ENCODE results near the gene FES.

FES gene

DNA sequence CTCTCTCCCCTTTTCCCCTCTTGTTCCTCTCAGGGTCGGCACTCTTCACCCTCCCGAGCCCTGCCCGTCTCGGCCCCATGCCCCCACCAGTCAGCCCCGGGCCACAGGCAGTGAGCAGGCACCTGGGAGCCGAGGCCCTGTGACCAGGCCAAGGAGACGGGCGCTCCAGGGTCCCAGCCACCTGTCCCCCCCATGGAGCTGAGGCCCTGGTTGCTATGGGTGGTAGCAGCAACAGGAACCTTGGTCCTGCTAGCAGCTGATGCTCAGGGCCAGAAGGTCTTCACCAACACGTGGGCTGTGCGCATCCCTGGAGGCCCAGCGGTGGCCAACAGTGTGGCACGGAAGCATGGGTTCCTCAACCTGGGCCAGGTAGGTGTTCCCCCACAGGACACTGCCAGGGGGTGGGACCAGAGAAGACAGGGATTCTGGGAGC, 8.7 kb upstream of the FES start:
- no peak for DNase-seq (ENCODE audit: low read depth in 3 of 3, low spot score in 1 of 3)

DNA sequence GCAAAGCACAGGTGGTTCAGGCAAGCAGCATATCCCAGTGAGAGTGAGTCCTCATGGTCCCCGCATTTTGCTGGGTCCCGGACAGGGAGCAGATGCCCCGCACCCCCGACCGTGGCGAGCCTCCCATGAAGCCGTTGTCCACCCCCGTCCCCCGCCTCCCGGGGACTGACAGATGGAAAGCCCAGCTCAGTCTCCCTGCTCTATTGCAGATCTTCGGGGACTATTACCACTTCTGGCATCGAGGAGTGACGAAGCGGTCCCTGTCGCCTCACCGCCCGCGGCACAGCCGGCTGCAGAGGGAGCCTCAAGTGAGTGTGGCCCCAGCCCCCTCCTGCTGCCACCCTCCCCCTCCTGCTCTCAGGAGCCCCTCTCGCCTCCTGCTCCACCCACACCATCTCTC, 8.3 kb upstream of the FES start:
- DNase-seq (ENCODE audit: low read depth in 3 of 3, low spot score in 1 of 3) = no peak

DNA sequence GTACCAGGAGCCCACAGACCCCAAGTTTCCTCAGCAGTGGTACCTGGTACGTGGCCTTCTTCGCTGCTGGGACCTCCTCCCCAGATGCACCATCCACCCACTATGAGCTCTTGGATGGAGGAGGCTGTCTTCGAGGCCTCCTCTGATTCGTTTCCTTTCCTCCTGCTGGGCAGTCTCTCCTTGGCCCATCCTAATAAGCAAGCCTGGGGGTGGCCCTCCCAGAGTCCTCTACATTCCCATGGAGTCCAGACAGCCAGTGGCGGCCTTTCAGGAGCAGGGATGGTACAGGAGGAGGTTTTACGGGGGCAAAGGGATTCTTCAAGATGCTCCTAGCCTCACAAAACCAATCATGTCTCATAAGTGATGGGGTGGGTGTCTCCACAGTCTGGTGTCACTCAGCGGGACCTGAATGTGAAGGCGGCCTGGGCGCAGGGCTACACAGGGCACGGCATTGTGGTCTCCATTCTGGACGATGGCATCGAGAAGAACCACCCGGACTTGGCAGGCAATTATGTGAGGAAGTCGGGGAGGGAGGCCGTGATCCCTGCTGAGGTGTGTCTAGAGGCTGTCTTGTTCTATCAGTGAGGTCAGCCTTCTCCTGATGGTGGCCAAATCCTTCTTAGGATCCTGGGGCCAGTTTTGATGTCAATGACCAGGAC, 7.7 kb upstream of the FES start:
- no peak for DNase-seq (ENCODE audit: low read depth in 3 of 3, low spot score in 1 of 3)

DNA sequence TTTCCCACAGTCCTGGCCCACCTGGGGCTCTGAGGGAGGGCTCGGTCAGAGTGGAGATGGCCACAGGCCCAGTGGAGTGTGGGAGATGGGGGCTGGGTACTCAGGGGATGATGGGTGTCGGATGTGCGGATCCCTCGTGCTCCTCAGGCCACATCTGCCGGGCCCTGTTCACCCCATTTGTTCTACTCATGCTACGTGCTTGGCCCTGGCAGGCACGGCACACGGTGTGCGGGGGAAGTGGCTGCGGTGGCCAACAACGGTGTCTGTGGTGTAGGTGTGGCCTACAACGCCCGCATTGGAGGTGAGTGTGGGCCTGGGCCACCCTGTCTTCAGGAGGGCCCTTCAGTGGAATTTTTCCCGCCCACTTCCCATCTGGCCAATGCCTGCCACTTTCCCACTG, 7.0 kb upstream of the FES start:
- no peak for DNase-seq (ENCODE audit: low read depth in 3 of 3, low spot score in 1 of 3)

DNA sequence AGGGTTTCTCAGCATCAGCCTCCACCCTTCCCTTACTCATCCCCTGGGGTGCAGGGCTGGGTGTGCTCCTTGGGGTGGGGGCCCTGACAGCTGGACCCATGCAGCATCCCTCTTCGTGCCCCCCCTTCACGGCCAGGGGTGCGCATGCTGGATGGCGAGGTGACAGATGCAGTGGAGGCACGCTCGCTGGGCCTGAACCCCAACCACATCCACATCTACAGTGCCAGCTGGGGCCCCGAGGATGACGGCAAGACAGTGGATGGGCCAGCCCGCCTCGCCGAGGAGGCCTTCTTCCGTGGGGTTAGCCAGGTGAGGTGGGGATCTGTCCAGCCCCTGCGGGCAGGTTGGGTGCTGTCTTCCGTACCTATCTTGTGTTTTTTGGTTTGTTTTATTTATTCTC, 6.3 kb upstream of the FES start:
- DNase-seq (ENCODE audit: low read depth in 3 of 3, low spot score in 1 of 3) = no peak

DNA sequence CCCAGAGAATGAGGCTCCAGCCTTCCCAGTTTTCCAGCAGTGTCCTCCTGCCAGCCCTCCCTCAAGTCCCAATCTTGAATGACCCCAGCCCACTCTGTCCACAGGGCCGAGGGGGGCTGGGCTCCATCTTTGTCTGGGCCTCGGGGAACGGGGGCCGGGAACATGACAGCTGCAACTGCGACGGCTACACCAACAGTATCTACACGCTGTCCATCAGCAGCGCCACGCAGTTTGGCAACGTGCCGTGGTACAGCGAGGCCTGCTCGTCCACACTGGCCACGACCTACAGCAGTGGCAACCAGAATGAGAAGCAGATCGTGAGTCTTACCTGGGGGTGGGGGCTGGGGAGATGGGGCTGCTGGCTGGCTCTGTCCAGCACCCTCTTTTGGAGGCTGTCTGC, 5.6 kb upstream of the FES start:
- no peak for DNase-seq (ENCODE audit: low read depth in 3 of 3, low spot score in 1 of 3)

DNA sequence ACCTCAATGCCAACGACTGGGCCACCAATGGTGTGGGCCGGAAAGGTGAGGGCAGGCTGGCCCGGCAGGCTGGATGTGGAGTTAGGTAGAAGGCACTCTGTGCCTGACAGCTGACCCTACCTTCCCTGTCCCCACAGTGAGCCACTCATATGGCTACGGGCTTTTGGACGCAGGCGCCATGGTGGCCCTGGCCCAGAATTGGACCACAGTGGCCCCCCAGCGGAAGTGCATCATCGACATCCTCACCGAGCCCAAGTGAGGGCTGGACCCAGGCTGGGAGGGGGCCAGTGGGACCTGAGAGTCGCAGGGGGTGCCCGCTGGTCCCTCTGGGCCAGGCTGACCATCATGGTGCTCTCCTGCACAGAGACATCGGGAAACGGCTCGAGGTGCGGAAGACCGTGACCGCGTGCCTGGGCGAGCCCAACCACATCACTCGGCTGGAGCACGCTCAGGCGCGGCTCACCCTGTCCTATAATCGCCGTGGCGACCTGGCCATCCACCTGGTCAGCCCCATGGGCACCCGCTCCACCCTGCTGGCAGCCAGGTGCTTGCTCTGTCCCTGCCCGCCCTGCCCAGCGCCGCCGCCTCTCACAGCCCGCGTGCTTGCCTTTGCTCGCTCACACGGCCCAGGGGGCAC, 4.5 kb upstream of the FES start:
- DNase-seq (ENCODE audit: low read depth in 3 of 3, low spot score in 1 of 3) = no peak

DNA sequence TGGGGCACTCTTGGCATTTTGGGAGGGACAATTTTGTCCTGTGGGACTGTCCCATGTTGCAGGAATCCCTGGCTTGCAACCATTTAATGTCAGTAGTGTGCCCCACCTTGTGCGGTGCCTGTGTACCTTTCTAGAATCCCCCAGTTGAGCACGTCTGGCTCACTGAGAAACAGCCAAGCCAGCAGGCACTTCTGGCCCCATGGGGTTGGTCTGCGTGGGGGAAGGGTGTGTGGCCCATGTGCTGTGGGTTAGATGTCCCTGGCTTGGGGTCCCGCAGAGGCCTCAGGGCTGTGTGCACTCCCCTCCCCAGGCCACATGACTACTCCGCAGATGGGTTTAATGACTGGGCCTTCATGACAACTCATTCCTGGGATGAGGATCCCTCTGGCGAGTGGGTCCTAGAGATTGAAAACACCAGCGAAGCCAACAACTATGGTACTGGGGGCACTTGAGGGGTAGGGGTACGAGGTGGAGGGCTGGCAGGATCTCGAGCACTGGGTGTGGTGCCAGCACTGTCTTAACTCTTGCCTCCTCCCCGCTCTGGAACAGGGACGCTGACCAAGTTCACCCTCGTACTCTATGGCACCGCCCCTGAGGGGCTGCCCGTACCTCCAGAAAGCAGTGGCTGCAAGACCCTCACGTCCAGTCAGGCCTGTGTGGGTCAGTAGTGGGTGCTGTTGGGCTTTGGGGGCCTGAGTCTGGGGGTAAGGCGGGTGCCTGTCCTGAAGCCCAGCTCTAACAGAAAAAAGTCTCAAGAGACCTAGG, 3.7 kb upstream of the FES start:
- DNase-seq (ENCODE audit: low read depth in 3 of 3, low spot score in 1 of 3) = no peak

DNA sequence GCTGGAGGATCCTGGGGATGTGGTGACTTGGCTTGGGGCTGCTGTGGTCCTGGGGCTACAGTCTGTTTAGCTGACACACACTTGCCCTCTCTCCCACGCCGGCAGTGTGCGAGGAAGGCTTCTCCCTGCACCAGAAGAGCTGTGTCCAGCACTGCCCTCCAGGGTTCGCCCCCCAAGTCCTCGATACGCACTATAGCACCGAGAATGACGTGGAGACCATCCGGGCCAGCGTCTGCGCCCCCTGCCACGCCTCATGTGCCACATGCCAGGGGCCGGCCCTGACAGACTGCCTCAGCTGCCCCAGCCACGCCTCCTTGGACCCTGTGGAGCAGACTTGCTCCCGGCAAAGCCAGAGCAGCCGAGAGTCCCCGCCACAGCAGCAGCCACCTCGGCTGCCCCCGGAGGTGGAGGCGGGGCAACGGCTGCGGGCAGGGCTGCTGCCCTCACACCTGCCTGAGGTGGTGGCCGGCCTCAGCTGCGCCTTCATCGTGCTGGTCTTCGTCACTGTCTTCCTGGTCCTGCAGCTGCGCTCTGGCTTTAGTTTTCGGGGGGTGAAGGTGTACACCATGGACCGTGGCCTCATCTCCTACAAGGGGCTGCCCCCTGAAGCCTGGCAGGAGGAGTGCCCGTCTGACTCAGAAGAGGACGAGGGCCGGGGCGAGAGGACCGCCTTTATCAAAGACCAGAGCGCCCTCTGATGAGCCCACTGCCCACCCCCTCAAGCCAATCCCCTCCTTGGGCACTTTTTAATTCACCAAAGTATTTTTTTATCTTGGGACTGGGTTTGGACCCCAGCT, 2.9 kb upstream of the FES start:
- no peak for DNase-seq (ENCODE audit: low read depth in 3 of 3, low spot score in 1 of 3)

DNA sequence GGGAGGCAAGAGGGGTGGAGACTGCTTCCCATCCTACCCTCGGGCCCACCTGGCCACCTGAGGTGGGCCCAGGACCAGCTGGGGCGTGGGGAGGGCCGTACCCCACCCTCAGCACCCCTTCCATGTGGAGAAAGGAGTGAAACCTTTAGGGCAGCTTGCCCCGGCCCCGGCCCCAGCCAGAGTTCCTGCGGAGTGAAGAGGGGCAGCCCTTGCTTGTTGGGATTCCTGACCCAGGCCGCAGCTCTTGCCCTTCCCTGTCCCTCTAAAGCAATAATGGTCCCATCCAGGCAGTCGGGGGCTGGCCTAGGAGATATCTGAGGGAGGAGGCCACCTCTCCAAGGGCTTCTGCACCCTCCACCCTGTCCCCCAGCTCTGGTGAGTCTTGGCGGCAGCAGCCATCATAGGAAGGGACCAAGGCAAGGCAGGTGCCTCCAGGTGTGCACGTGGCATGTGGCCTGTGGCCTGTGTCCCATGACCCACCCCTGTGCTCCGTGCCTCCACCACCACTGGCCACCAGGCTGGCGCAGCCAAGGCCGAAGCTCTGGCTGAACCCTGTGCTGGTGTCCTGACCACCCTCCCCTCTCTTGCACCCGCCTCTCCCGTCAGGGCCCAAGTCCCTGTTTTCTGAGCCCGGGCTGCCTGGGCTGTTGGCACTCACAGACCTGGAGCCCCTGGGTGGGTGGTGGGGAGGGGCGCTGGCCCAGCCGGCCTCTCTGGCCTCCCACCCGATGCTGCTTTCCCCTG, 2.2 kb upstream of the FES start:
- no peak for DNase-seq (ENCODE audit: low read depth in 3 of 3, low spot score in 1 of 3)

DNA sequence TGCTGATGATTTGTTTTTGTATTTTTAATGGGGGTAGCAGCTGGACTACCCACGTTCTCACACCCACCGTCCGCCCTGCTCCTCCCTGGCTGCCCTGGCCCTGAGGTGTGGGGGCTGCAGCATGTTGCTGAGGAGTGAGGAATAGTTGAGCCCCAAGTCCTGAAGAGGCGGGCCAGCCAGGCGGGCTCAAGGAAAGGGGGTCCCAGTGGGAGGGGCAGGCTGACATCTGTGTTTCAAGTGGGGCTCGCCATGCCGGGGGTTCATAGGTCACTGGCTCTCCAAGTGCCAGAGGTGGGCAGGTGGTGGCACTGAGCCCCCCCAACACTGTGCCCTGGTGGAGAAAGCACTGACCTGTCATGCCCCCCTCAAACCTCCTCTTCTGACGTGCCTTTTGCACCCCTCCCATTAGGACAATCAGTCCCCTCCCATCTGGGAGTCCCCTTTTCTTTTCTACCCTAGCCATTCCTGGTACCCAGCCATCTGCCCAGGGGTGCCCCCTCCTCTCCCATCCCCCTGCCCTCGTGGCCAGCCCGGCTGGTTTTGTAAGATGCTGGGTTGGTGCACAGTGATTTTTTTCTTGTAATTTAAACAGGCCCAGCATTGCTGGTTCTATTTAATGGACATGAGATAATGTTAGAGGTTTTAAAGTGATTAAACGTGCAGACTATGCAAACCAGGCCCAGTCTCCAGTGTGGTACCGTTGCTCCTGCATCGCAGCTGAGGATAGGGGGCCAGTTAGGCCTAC, 1.4 kb upstream of the FES start:
- DNase-seq (ENCODE audit: low read depth in 3 of 3, low spot score in 1 of 3) = no peak

DNA sequence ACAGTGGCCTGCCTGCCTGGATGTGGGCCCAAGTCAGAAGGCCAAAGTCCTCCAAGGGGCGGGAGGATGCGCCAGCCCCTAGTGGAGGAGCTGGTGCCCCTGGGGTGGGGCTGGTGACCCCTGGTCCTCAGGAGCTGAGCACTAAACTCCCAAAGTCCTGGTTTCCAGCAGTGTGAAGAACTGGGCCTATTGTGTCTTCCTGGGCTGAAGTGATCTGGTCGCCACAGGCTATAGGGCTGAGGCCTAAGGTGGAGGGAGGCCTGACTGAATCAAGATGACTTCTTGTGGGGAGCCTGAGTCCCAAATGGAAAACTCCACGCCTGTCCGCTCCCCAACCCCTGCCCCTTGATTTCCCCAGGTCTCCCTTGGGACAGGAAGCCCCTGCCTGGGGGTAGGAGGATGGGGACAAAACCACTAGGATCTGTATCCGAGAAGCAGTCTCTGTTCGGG, 753 bp upstream of the FES start:
- DNase-seq (ENCODE audit: low read depth in 3 of 3, low spot score in 1 of 3) = no peak

DNA sequence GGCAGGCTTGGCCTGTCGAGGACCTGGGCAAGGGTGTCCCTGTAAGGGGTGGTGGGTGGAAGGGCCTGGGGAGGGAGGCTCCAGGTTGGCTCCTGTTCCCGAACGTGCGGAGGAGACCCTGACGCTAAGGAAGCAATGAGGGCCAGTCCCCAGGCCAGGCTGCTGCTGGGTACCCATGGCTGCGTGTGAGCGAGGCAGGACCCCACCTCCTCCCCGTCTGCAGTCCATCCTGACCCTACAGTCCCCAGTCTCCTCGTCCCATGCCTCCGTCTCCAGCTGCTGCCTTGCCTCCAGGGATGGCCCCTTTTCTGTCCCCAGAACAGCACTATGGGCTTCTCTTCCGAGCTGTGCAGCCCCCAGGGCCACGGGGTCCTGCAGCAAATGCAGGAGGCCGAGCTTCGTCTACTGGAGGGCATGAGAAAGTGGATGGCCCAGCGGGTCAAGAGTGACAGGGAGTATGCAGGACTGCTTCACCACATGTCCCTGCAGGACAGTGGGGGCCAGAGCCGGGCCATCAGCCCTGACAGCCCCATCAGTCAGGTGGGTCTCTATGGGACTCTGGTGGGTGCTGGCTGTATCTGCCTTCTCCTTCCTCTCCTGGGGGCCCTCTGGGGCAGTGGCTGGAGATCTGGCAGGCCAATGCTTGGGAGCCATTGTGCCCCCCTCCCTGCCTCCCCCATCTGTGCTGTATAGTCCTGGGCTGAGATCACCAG, 571 bp downstream of the FES start:
- no peak for DNase-seq (ENCODE audit: low read depth in 3 of 3, low spot score in 1 of 3)

DNA sequence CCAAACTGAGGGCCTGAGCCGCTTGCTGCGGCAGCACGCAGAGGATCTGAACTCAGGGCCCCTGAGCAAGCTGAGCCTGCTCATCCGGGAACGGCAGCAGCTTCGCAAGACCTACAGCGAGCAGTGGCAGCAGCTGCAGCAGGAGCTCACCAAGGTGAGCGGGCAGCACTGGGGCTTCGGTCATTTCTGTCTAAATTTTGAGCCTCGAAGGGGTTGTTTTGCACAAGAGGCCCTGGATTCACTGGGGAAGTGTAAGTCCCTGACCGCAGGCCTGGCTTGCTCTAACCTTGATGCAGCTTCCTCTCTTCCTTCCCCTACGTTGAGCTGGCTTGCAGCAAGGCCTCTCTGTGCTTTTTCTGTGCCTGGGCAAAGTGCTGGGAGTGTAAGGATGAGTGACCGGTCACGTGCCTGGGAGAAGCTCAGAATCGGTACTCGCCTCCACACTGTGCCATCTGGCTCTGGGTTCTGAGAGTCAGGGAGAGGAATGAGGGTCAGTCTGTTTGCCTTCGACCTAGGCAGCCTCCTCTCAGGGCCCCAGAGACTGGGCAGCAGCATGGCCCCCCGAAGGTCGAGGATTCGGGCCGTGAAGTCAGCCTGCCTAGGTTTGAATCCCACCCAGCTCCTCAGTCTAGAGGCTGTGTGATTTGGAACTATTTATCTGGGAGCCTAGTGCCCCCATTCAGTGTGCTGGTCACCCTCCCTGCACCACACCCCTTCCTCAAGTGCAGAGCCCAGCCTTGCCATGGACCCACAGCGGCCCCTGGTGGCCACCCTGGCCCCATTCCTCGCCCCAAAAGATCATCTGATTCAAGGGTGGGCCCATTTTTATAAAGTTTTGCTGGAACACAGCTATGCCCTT, 1.4 kb downstream of the FES start:
- DNase-seq (ENCODE audit: low read depth in 3 of 3, low spot score in 1 of 3) = peak; percentile 47 to 86 (median 66)

DNA sequence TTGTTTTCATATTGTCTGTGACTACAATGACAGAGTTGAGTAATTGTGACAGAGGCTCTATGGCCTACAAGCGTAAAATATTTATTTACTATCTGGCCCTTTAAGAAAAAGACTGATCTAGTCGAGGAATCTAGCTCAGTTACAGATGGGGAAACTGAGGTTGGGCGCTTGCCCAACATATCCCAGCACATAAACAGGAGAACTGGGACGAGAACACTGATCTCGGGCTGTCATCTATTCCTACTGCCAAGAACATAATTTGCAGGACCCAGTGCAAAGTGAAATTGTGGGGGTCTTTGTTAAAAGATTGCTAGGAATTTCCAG, 1.9 kb downstream of the FES start:
- DNase-seq (ENCODE audit: low read depth in 3 of 3, low spot score in 1 of 3) = no peak

DNA sequence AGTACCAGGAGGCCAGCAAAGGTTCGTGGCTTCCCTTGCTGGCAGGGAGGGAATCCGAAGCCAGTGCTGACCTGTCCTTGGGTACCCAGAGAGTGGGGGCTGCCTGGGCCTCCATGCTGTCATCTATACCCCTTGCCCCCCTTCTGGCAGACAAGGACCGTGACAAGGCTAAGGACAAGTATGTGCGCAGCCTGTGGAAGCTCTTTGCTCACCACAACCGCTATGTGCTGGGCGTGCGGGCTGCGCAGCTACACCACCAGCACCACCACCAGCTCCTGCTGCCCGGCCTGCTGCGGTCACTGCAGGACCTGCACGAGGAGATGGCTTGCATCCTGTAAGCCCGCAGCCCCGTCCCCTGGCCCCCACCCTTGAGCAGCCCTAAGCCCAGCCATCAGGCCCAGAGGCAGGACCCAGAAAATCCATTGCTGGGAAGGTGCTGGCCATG, 2.8 kb downstream of the FES start:
- no peak for DNase-seq (ENCODE audit: low read depth in 3 of 3, low spot score in 1 of 3)

DNA sequence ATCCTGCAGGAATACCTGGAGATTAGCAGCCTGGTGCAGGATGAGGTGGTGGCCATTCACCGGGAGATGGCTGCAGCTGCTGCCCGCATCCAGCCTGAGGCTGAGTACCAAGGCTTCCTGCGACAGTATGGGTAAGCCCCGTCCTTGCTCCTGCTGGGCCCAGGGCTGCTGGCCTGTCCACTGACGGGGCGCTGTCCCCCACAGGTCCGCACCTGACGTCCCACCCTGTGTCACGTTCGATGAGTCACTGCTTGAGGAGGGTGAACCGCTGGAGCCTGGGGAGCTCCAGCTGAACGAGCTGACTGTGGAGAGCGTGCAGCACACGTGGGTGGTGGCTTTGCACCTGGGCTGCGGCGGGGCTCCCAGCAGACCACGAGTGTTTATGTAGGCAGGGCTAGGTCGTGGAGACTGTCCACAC, 5.0 kb downstream of the FES start:
- no peak for DNase-seq (ENCODE audit: low read depth in 3 of 3, low spot score in 1 of 3)

DNA sequence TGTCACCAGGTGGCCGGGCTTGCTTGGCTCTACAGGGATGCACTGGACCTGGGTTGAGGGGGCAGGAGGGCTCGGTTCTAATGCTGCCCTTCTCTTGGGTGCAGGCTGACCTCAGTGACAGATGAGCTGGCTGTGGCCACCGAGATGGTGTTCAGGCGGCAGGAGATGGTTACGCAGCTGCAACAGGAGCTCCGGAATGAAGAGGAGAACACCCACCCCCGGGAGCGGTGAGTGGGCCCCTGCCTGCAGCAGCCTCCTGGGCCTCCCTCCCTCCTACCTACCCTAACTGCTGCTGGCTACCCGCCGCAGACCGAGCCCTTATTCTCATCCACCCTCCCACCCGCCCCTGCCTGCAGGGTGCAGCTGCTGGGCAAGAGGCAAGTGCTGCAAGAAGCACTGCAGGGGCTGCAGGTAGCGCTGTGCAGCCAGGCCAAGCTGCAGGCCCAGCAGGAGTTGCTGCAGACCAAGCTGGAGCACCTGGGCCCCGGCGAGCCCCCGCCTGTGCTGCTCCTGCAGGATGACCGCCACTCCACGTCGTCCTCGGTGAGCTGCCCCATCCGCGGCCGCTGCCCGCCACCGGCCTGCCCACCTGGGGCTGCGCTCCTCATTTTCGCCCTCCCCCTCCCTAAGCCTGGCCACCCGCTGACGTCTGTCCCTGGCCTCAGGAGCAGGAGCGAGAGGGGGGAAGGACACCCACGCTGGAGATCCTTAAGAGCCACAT, 5.6 kb downstream of the FES start:
- no peak for DNase-seq (ENCODE audit: low read depth in 3 of 3, low spot score in 1 of 3)
